ENCODE measurements around the gene SCART1.
"Not testable (repeated sequence)": the region's sequence is repeated elsewhere in the genome, so short reads cannot be mapped to it uniquely, and the experiment has no call there.

Gene SCART1

GRCh38 chr10:133469205-133469604, 15.5 kb downstream of the SCART1 start:
- peaks cover 47% of the 10 kb centered on the region for H3K4me1 Mint-ChIP-seq
- H3K36me3 Mint-ChIP-seq = peaks cover 78% of the 10 kb centered on the region
- not testable (repeated sequence) for H3K27ac Mint-ChIP-seq; DNase-seq (ENCODE audit: low spot score in 2 of 2); ATAC-seq; H3K9me3 Mint-ChIP-seq; H3K4me3 Mint-ChIP-seq

- ATAC-seq (no peak), DNase-seq (ENCODE audit: low spot score in 2 of 2) (no peak)
- H3K27ac Mint-ChIP-seq = peak overlapping the region; percentile 34
- H3K4me3 Mint-ChIP-seq = no peak overlapping the region
- H3K9me3 Mint-ChIP-seq = no peaks in the 10 kb centered on the region
- peaks cover 67% of the 10 kb centered on the region for H3K4me1 Mint-ChIP-seq
- H3K36me3 Mint-ChIP-seq = peaks cover 70% of the 10 kb centered on the region
These were observed 17.8 kb downstream of the SCART1 start for GRCh38 chr10:133471300-133472109.

DNA sequence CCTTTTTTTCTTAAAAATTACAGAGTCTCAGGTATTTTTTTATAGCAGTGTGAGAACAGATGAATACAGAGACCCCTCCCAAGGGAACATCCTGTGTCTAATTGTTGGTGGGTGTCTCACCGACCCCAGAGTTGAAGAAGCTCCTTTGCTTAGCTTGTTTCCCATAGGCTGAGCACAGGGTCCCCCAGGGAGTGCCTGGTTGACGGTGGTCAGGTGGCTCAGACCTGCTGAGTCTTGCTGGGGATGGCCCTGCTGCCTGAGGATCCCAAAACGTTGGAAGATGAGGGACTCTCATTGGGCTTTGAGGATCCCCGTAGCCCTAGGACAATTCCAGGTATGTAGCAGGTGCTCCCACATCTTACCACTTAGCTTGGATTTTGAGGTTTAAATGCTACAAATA, 19.5 kb downstream of the SCART1 start:
- Mint-ChIP-seq H3K36me3 (peaks cover 57% of the 10 kb centered on the region), H3K9me3 (no peaks in the 10 kb centered on the region), H3K4me1 (peaks cover 53% of the 10 kb centered on the region), H3K4me3 (peak overlapping the region; percentile 51), H3K27ac (peak overlapping the region; percentile 91)
- no peak for DNase-seq (ENCODE audit: low spot score in 2 of 2)
- ATAC-seq = no peak

- Mint-ChIP-seq H3K4me3 (peak overlapping the region; percentile 51), H3K4me1 (peaks cover 53% of the 10 kb centered on the region), H3K27ac (peak overlapping the region; percentile 91), H3K36me3 (peaks cover 50% of the 10 kb centered on the region), H3K9me3 (no peaks in the 10 kb centered on the region)
- DNase-seq (ENCODE audit: low spot score in 2 of 2) = no peak
- ATAC-seq = peak; percentile 88
These were observed 20.3 kb downstream of the SCART1 start for GRCh38 chr10:133474027-133474426.

DNA sequence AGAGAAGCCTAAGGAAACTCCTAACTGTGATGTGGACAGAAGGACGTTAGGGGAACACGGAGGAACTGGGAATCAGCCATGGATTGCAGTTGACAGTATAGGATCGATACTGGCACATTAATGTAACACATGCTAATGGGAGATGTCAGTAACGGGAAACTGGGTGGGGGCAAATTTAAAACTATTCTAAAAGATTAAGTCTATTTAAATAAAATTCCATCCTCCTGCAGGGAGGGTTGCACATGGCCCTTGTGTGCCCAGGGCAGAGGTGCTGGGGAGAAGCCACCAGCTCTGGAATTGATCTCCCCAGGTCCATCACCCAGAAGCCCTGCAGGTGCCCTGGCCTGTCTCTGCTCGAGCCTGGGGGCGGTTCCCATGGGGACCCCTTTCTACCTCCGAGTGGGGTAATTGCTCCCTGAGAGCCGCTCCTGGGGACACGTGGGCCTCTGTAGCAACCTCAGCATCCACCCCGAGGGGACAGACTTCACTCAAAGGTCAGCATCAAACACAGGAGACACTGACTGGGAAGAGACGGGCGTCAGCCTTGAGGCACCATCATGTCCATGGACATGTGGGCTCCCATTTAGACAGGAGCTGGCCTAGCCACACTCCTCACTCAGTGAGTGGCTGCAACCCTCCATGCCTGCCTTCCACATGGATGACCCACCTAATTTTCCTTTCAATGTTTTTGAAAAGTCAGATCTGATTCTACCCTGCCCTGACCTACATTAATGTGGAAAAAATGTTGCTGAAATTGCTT, 21.1 kb downstream of the SCART1 start:
- peak overlapping the region; percentile 51 for H3K4me3 Mint-ChIP-seq
- peaks cover 41% of the 10 kb centered on the region for H3K36me3 Mint-ChIP-seq
- no peak for ATAC-seq
- DNase-seq (ENCODE audit: low spot score in 2 of 2) = no peak
- H3K27ac Mint-ChIP-seq = peak overlapping the region; percentile 91
- peaks cover 53% of the 10 kb centered on the region for H3K4me1 Mint-ChIP-seq
- H3K9me3 Mint-ChIP-seq = no peaks in the 10 kb centered on the region

DNA sequence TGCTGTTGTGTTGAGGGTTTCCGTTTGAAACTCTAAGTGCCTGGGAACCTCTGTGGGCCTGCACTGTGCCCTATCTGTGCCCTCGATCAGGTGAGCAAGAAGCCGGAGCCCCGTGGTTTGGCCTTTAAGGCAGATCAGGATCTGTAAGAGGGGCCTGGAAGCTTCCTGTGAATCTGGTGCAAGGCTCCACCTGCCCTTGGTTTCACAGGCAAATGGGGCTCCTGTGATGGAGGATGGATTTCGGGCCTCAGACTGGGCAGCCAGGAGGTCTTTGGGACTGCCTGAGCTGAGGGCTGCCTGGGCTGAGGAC, 21.6 kb downstream of the SCART1 start:
- Mint-ChIP-seq H3K4me3 (peak overlapping the region; percentile 51), H3K4me1 (peaks cover 53% of the 10 kb centered on the region), H3K36me3 (peaks cover 36% of the 10 kb centered on the region), H3K9me3 (no peaks in the 10 kb centered on the region), H3K27ac (peak overlapping the region; percentile 91)
- DNase-seq (ENCODE audit: low spot score in 2 of 2) (no peak), ATAC-seq (peak; percentile 85)

DNA sequence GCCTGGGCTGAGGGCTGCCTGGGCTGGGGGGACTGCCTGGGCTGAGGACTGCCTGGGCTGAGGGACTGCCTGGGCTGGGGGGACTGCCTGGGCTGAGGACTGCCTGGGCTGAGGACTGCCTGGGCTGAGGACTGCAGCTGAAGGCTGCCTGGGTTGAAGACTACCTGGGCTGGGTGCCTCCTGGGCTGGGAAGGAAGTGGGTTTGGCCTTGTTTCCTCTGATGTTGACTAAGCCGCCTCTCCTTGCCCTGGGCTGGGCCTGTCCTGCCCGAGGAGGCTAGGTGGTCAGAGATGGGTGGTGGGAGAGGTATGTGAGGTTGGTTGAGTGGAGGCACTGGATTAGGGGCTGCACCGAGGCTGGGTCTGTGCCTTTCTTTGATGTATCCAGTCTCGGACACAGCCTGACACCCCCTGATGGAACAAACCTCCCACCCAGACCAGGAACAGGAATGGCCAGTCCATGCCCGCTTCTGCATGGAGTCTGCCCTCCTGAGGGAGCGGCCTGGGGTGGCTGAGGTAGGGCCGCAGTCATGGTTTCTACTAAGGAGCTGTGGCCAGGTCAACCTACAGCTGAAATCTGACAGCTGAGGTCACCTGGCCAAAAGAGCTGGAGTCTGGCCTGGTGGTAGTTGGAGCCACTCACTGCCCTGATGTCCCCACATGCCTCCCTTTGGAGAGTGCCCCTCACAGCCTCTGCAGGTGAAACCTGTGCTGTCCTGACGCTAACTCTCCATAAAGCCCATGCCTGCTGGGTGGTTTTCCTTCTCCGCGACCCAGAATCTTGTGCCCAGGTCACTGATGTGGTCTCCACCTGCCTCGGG, 22.3 kb downstream of the SCART1 start:
- H3K36me3 Mint-ChIP-seq = peaks cover 30% of the 10 kb centered on the region
- H3K9me3 Mint-ChIP-seq = no peaks in the 10 kb centered on the region
- peaks cover 53% of the 10 kb centered on the region for H3K4me1 Mint-ChIP-seq
- ATAC-seq (peak; percentile 84), DNase-seq (ENCODE audit: low spot score in 2 of 2) (no peak)
- peak overlapping the region; percentile 91 for H3K27ac Mint-ChIP-seq
- peak overlapping the region; percentile 51 for H3K4me3 Mint-ChIP-seq

GRCh38 chr10:133476641-133476990, 22.9 kb downstream of the SCART1 start:
- H3K36me3 Mint-ChIP-seq = peaks cover 25% of the 10 kb centered on the region
- H3K4me3 Mint-ChIP-seq = no peak overlapping the region
- H3K27ac Mint-ChIP-seq = peak overlapping the region; percentile 91
- no peak for ATAC-seq
- DNase-seq (ENCODE audit: low spot score in 2 of 2) = no peak
- H3K4me1 Mint-ChIP-seq = peaks cover 47% of the 10 kb centered on the region
- no peaks in the 10 kb centered on the region for H3K9me3 Mint-ChIP-seq

DNA sequence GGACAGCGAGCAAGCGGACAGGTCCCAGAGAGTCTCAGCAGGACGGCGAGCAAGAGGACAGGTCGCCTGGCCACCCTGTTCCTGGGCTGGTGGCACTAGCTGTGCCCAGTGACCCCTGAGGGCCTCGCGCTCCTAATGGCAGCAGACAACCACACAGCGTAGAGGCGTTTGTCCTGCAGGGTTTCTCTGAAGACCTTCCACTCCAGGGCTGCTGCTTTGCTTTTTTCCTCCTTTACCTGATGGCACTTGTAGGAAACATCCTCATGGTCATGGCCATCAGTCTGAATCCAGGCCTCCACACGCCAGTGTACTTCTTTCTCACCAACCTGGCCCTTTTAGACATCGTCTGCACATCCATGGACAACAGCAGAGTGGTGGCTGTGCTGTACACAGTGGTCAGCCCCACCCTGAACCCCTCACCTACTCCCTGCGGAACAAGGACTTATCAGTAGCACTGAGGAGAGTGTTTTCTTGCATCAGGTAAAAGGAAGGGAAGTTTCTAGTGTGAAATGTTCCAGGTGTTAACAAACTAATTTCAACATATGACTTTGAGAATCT, 27.4 kb downstream of the SCART1 start:
- peaks cover 18% of the 10 kb centered on the region for H3K36me3 Mint-ChIP-seq

GRCh38 chr10:133481657-133482056, 27.9 kb downstream of the SCART1 start:
- H3K27ac Mint-ChIP-seq = peak overlapping the region; percentile 49
- ATAC-seq = no peak
- H3K9me3 Mint-ChIP-seq = peaks cover 29% of the 10 kb centered on the region

More for the DNA sequence above, 27.4 kb downstream of the SCART1 start:
- ATAC-seq (peak; percentile 31), DNase-seq (ENCODE audit: low spot score in 2 of 2) (no peak)
- Mint-ChIP-seq H3K9me3 (peaks cover 25% of the 10 kb centered on the region), H3K27ac (peak overlapping the region; percentile 49), H3K4me1 (peaks cover 7% of the 10 kb centered on the region), H3K4me3 (no peak overlapping the region)

DNA sequence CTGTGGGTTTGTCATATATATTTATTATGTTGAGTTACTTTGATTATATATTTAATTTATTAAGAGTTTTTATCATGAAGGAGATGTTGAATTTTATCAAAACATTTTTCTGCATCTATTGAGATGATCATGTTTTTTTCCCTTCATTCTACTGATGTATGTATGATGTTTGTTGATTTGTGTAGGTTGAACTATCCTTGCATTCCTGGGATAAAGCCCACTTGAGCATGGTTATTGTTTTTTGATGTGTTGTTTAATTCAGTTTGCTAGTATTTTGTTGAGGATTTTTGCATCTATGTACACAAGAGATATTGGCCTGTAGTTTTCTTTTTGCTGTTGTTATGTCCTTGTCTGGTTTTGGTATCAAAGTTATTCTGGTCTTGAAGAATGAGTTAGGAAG, 31.1 kb downstream of the SCART1 start:
- ATAC-seq = no peak
- no peak overlapping the region for H3K4me3 Mint-ChIP-seq
- DNase-seq (ENCODE audit: low spot score in 2 of 2) = no peak
- H3K4me1 Mint-ChIP-seq = peaks cover 6% of the 10 kb centered on the region
- H3K36me3 Mint-ChIP-seq = peaks cover 12% of the 10 kb centered on the region
- H3K9me3 Mint-ChIP-seq = peaks cover 39% of the 10 kb centered on the region
- no peak overlapping the region for H3K27ac Mint-ChIP-seq

More at GRCh38 chr10:133481657-133482056, 27.9 kb downstream of the SCART1 start:
- H3K36me3 Mint-ChIP-seq = peaks cover 15% of the 10 kb centered on the region
- no peak for DNase-seq (ENCODE audit: low spot score in 2 of 2)
- no peak overlapping the region for H3K4me3 Mint-ChIP-seq
- H3K4me1 Mint-ChIP-seq = peaks cover 2% of the 10 kb centered on the region

- no peak for ATAC-seq
- no peak overlapping the region for H3K4me3 Mint-ChIP-seq
- H3K27ac Mint-ChIP-seq = no peak overlapping the region
- peaks cover 13% of the 10 kb centered on the region for H3K4me1 Mint-ChIP-seq
- peaks cover 39% of the 10 kb centered on the region for H3K9me3 Mint-ChIP-seq
- no peak for DNase-seq (ENCODE audit: low spot score in 2 of 2)
- H3K36me3 Mint-ChIP-seq = peaks cover 17% of the 10 kb centered on the region
These were observed 33.3 kb downstream of the SCART1 start for GRCh38 chr10:133487085-133487484.

- Mint-ChIP-seq H3K4me3 (no peak overlapping the region), H3K27ac (no peak overlapping the region), H3K4me1 (peaks cover 13% of the 10 kb centered on the region), H3K9me3 (peaks cover 31% of the 10 kb centered on the region), H3K36me3 (peaks cover 17% of the 10 kb centered on the region)
- no peak for ATAC-seq
- no peak for DNase-seq (ENCODE audit: low spot score in 2 of 2)
These were observed 34.6 kb downstream of the SCART1 start for GRCh38 chr10:133488354-133488753.

DNA sequence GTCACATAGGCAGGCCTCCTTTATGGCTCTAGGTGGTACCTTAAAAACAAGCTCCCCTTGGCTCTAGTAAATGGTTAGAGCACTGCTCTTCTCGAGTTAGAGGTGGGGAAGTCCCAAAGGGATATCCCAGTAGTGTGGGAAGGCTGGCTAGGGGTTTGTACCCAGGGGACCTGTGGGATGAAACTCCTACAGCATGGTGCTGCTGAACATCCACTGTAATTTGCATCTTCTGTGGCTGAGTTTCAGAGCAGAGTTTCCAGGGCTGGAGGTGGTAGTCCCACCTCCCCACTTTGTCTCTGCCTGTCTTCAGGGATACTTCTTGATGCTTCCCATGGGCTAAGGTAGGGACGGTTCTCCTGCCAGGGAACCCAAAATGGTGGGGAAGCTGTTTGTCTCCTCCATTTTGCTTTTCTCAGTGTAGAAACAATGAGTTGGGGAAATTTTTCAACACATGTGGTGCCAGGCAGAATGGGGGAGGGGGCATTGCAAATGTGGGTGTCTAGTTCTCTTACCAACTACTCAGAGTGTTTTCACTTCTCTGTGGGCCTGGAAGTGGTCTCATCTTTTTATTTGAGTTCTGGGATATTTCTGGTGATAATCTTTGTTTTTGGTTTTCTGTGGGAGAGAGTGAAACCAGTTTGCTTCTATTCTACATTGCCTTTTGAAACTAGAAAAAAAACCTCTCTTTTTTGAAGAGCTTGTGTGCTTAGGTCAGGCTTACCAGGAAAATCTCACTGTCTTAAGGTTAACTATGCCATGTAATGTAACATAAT, 36.3 kb downstream of the SCART1 start:
- Mint-ChIP-seq H3K4me1 (peaks cover 13% of the 10 kb centered on the region), H3K27ac (no peak overlapping the region), H3K36me3 (peaks cover 13% of the 10 kb centered on the region), H3K4me3 (no peak overlapping the region), H3K9me3 (peaks cover 25% of the 10 kb centered on the region)
- peak; percentile 42 for ATAC-seq
- DNase-seq (ENCODE audit: low spot score in 2 of 2) = no peak
